ENCODE data around the gene SHISA6. TPM values are rescaled to one million over a fixed set of nuclear protein-coding genes. Genes with fewer than 3 reads are reported as not detected.

The SHISA6 gene
- total RNA-seq, 4 donors from 2014 or later: 0.45 to 4.9 (median 3.3) TPM

DNA sequence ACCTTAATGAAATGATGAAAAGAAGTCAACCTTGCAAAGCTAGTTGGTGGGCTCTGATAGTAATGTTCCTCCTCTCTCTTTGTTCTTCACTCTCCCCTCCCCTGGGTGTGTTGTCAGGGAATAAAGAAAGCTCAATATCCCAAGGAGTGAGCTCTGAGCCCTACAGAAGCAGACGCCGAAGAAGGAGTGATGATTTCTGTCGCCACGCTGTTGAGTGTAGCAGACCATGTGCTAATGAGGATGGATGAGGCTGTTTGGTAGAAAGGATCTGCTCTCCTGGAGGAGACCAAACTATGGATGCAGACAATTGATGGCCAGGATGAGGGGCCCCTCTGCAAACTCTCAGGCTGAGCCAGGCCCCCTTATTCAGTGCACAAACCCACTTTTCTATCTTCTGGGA lies 217.3 kb downstream of the SHISA6 start:
- no peaks in the 10 kb centered on the region for H3K27me3 ChIP-seq
- WGBS: 96% methylated on average over 4 of the region's 4 CpGs
- H3K36me3 ChIP-seq: no peaks in the 10 kb centered on the region
- H3K9me3 ChIP-seq: no peaks in the 10 kb centered on the region
- TF ChIP-seq POLR2A (IDR thresholded peaks at IDR 0.05) (no peak), EP300 (IDR thresholded peaks at IDR 0.05) (no peak), POLR2AphosphoS5 (IDR thresholded peaks at IDR 0.05) (no peak)
- TF ChIP-seq, protein P1, sequence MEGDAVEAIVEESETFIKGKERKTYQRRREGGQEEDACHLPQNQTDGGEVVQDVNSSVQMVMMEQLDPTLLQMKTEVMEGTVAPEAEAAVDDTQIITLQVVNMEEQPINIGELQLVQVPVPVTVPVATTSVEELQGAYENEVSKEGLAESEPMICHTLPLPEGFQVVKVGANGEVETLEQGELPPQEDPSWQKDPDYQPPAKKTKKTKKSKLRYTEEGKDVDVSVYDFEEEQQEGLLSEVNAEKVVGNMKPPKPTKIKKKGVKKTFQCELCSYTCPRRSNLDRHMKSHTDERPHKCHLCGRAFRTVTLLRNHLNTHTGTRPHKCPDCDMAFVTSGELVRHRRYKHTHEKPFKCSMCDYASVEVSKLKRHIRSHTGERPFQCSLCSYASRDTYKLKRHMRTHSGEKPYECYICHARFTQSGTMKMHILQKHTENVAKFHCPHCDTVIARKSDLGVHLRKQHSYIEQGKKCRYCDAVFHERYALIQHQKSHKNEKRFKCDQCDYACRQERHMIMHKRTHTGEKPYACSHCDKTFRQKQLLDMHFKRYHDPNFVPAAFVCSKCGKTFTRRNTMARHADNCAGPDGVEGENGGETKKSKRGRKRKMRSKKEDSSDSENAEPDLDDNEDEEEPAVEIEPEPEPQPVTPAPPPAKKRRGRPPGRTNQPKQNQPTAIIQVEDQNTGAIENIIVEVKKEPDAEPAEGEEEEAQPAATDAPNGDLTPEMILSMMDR (IDR thresholded peaks at IDR 0.05): no peak
- no peak overlapping the region for H3K4me3 ChIP-seq
- H3K27ac ChIP-seq: no peak overlapping the region
- DNase-seq (ENCODE audit: low spot score in 2 of 2): no peak
- no peaks in the 10 kb centered on the region for H3K4me1 ChIP-seq

DNA sequence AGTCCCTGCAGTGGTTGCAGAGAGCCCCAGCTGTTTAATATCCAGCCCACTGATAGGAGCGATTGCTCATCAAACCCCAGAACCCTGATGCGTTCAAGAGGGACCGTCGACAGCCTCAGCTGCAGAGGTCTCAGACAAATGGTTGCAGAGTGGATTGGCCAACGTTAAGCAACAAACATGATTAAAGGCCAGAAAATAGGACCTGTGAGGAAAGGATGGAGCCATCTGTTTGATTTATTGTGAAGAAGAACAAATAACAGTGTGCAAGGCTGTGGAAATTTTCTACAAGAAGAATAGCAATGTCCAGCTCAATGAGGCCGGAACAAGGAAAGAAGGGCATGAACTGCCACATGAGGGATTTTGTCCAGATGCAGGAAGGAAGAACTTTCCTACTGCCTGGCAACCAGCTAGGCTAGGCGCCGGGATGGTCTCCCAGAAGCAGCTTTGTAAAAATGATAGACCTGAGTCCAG lies 218.9 kb downstream of the SHISA6 start:
- 51% methylated on average over 7 of the region's 8 CpGs for WGBS

DNA sequence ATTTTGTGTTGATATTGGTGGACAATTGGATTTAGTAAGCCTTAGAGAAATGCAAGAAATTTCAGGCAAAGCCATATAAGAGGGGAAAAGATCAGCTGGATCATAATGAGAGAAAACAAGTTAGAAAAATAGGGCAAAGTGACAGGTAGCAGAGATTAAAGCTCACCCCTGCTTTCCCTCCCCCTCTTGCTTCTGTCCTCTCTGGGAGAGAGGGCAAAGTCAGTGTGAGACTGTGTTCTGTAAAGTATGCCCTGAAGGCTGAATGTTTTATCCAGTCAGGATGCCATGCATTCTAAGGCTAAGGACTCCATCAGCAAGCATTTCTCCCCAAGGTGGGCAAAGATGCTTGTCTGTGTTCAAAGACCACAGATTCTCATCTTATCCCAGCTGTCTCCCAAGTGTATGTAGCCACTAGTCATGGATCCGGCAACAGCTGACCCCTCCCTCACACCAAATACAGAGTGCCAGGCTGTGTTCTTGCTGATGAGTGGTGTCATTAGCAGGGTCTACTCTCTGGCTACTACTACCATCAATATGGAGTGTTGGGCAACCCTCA lies 221.1 kb downstream of the SHISA6 start:
- H3K4me1 ChIP-seq: no peaks in the 10 kb centered on the region
- no peak for DNase-seq (ENCODE audit: low spot score in 2 of 2)
- 63% methylated on average over 1 of the region's 1 CpG for WGBS

More for the DNA sequence above, 218.9 kb downstream of the SHISA6 start:
- TF ChIP-seq POLR2A (IDR thresholded peaks at IDR 0.05) (no peak), POLR2AphosphoS5 (IDR thresholded peaks at IDR 0.05) (no peak), EP300 (IDR thresholded peaks at IDR 0.05) (no peak)
- TF ChIP-seq, protein P1 (IDR thresholded peaks at IDR 0.05): no peak
- H3K36me3 ChIP-seq: no peaks in the 10 kb centered on the region
- H3K9me3 ChIP-seq: no peaks in the 10 kb centered on the region
- no peak for DNase-seq (ENCODE audit: low spot score in 2 of 2)
- no peaks in the 10 kb centered on the region for H3K4me1 ChIP-seq
- H3K27ac ChIP-seq: no peak overlapping the region
- H3K27me3 ChIP-seq: no peaks in the 10 kb centered on the region
- H3K4me3 ChIP-seq: no peak overlapping the region

DNA sequence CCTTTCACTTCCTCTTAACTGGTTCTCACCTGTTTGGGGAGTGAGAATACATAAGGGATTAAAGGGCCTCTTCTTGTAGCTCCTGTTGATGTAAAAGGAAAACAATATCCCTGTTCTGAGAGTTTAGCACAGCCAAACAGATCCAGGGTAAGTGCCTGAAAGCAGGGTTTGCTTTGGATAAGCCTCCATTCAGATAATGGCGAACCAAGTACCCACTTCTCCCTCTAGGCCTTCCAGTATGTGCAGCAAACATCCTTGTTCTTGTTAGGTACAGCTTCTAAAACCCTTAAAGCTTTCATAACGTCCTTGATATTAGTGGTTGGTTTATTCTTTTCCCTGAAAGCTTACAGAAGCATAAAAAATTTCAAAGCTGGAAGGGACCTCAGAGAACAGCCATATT lies 226.6 kb downstream of the SHISA6 start:
- Histone ChIP-seq H3K4me3 (no peak overlapping the region), H3K27me3 (no peaks in the 10 kb centered on the region), H3K27ac (no peak overlapping the region), H3K4me1 (no peaks in the 10 kb centered on the region), H3K36me3 (no peaks in the 10 kb centered on the region), H3K9me3 (no peaks in the 10 kb centered on the region)
- 69% methylated on average over 2 of the region's 2 CpGs for WGBS
- TF ChIP-seq, protein P1 (IDR thresholded peaks at IDR 0.05): no peak
- TF ChIP-seq POLR2AphosphoS5 (IDR thresholded peaks at IDR 0.05) (no peak), EP300 (IDR thresholded peaks at IDR 0.05) (no peak), POLR2A (IDR thresholded peaks at IDR 0.05) (no peak)
- no peak for DNase-seq (ENCODE audit: low spot score in 2 of 2)

More for the DNA sequence above, 221.1 kb downstream of the SHISA6 start:
- no peak overlapping the region for H3K27ac ChIP-seq
- no peak overlapping the region for H3K4me3 ChIP-seq
- TF ChIP-seq POLR2A (IDR thresholded peaks at IDR 0.05) (no peak), EP300 (IDR thresholded peaks at IDR 0.05) (no peak), POLR2AphosphoS5 (IDR thresholded peaks at IDR 0.05) (no peak)
- TF ChIP-seq, protein P1 (IDR thresholded peaks at IDR 0.05): no peak
- no peaks in the 10 kb centered on the region for H3K27me3 ChIP-seq
- H3K9me3 ChIP-seq: no peaks in the 10 kb centered on the region
- H3K36me3 ChIP-seq: no peaks in the 10 kb centered on the region

DNA sequence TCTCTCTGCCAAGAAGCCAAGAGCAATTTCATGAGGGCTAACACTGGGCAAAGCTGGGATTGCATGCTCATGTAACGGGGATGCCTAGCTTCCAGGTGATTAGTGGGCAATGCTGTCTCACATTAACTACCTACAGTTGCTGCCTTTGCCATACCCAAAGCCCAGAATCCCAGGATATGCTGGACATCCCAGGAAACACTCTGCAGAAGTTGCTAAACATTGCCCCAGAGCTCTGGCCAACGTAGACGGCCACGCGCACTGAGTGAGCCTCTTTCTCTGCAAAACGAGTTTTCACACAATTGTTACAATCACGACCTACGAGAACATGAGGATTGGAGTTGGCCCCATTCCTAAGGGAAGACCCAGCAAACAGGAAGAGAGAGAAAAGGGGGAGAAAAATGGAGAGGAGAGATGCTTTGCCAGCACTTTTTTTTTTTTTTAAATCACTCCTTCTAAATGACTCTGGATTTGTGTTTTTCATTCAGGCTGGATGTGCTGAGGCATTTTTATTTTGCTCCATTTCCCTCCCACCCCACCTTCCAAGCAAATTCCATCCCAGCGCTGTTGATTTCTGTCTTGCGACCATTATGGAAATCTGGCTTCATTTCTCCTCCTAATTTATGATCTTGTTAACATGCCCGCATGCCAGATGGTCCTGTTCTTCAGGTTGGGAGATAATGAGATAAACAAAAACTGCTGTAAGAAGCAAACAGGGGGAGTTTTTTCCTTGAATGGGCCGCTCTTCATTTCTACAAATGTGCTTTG lies 244.5 kb downstream of the SHISA6 start:
- DNase-seq (ENCODE audit: low spot score in 2 of 2): no peak
- no peaks in the 10 kb centered on the region for H3K27me3 ChIP-seq
- TF ChIP-seq POLR2AphosphoS5 (IDR thresholded peaks at IDR 0.05) (no peak), POLR2A (IDR thresholded peaks at IDR 0.05) (no peak), EP300 (IDR thresholded peaks at IDR 0.05) (no peak)
- TF ChIP-seq, protein P1 (IDR thresholded peaks at IDR 0.05): no peak
- peaks cover 8% of the 10 kb centered on the region for H3K4me1 ChIP-seq
- H3K9me3 ChIP-seq: no peaks in the 10 kb centered on the region
- H3K27ac ChIP-seq: no peak overlapping the region
- no peak overlapping the region for H3K4me3 ChIP-seq
- 45% methylated on average over 12 of the region's 12 CpGs for WGBS
- no peaks in the 10 kb centered on the region for H3K36me3 ChIP-seq
